B cell (primary cell): Measurements from ENCODE around the gene PRKAG2.

Experiments
- EZH2 ChIP-seq: IDR thresholded peaks from 2 replicates; pipeline ENCODE4 v1.6.1; 2012; ENCODE audit warnings: borderline replicate concordance, low read depth, mild to moderate bottlenecking, moderate library complexity, low read length; ENCODE audit not compliant: insufficient read depth, poor library complexity, severe bottlenecking
- TF ChIP-seq, protein P1 (sequence below): fragments of 200-600 bp; IDR thresholded peaks from one replicate; pipeline ENCODE4 v1.8.0; 2022; ENCODE audit warnings: antibody characterized with exemption, mild to moderate bottlenecking

DNA sequence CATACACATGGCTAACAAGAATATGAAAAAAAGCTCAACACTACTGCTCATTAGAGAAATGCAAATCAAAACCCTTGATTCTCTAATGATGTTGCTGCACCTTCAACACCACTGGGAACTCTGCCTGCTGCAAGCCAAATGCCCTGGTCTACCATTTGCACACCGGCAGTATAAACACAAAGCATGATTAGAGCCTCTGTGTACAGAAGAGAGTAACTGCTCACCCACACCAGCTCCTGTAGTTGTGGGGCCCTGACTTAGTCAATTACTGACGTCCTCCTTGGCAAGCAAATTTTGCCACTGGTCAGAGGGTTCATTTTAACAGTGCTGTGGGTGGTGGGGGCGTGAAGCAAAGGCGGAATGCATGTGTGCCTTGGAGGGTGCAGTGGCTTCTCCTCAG lies 261.1 kb downstream of the PRKAG2 start:
- TF ChIP-seq EZH2, result no peak
- TF ChIP-seq, protein P1, sequence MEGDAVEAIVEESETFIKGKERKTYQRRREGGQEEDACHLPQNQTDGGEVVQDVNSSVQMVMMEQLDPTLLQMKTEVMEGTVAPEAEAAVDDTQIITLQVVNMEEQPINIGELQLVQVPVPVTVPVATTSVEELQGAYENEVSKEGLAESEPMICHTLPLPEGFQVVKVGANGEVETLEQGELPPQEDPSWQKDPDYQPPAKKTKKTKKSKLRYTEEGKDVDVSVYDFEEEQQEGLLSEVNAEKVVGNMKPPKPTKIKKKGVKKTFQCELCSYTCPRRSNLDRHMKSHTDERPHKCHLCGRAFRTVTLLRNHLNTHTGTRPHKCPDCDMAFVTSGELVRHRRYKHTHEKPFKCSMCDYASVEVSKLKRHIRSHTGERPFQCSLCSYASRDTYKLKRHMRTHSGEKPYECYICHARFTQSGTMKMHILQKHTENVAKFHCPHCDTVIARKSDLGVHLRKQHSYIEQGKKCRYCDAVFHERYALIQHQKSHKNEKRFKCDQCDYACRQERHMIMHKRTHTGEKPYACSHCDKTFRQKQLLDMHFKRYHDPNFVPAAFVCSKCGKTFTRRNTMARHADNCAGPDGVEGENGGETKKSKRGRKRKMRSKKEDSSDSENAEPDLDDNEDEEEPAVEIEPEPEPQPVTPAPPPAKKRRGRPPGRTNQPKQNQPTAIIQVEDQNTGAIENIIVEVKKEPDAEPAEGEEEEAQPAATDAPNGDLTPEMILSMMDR, result no peak
